GM18502 (cell line): Measurements from ENCODE around the gene FMO2.

Experiments used
- ATAC-seq: cut with Tn5 transposase; IDR thresholded peaks from one replicate; pipeline ENCODE4 v1.9.1; 2021; ENCODE audit warnings: mild to moderate bottlenecking; ENCODE audit not compliant: unreplicated experiment, poor library complexity

FMO2 gene

DNA sequence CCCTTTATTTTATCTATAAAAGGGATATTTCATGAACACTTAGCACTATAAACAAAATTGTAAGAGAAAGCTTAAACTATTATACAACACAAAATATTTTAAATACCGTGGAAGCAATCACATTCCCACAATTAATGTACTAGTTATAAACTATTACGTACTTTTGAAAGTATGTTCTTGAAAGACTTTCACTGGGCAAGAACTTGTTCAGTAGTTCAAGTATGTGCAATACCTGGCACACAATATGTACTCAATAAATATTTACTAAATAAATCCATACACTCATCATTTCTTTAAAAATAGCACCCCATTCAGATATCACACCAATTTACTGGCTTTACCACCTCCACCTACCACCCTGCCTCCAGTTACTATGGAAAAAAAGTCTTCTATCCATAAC, 12.6 kb upstream of the FMO2 start:
- ATAC-seq = no peak

- peak; percentile 59 for ATAC-seq
Measured at GRCh38 chr1:171173069-171173468, 12.0 kb upstream of the FMO2 start.

- ATAC-seq = no peak
Measured at GRCh38 chr1:171174560-171175294, 10.4 kb upstream of the FMO2 start.

- ATAC-seq = no peak
Measured at GRCh38 chr1:171177261-171177660, 7.8 kb upstream of the FMO2 start.

- no peak for ATAC-seq
Measured at GRCh38 chr1:171179318-171180227, 5.5 kb upstream of the FMO2 start.

- ATAC-seq = no peak
Measured at GRCh38 chr1:171180670-171181069, 4.4 kb upstream of the FMO2 start.

- peak; percentile 82 for ATAC-seq
Measured at GRCh38 chr1:171188388-171189266, 3.5 kb downstream of the FMO2 start.

- no peak for ATAC-seq
Measured at GRCh38 chr1:171191992-171192391, 6.9 kb downstream of the FMO2 start.

GRCh38 chr1:171195767-171196166, 10.7 kb downstream of the FMO2 start:
- ATAC-seq = no peak

DNA sequence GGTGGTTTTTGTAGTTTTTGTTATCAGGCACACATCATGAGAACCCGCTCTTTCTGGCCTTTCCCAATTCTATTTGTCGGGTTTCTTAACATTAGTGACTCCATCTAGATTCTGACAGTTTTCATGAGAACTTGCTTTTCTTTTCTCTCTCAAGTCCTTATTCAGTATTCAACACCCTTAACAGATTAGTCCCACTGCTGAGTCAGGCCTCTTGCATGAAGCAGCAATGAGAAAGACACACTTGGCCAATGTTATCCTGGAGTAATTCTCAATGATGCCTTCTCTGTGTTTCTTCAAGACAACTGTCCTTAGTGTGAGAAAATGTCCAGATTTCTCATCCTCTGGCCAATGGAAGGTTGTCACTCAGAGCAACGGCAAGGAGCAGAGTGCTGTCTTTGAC, 11.3 kb downstream of the FMO2 start:
- no peak for ATAC-seq

DNA sequence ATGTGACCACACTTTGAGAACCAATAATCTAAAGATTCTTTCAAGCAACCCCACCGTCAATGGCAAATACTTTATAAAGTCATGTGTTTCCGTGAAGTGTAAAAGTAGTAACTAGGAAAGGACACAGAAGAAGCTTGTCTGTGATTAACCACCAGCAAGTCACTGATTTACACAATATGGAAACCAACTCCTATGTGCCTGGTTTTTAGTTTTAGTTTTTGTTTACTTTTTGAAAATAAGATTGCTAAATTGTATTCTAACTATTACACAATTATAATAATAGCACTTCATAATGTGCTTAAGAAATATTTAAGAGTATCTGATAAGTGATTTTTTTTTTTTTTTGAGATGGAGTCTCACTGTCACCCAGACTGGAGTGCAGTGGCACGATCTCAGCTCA, 13.0 kb downstream of the FMO2 start:
- no peak for ATAC-seq

DNA sequence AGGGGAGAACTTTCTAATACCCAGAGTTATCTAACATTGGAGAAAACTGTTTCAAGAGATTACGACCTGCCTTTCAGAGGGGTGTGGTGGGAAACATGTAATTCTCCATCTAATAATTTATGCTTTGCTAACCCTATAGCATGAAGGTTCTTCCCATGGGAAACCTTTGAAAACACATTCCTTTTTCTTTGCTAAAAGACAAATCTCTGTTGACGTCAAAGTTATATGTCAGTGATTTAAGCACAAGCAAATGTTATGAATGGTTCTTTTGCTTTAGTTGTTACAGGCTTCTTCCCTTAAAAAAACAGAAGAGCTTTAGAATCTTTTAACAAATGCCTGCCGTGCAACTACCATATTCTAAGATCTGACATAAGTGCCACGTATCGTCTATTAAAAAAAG, 19.2 kb downstream of the FMO2 start:
- ATAC-seq = no peak

DNA sequence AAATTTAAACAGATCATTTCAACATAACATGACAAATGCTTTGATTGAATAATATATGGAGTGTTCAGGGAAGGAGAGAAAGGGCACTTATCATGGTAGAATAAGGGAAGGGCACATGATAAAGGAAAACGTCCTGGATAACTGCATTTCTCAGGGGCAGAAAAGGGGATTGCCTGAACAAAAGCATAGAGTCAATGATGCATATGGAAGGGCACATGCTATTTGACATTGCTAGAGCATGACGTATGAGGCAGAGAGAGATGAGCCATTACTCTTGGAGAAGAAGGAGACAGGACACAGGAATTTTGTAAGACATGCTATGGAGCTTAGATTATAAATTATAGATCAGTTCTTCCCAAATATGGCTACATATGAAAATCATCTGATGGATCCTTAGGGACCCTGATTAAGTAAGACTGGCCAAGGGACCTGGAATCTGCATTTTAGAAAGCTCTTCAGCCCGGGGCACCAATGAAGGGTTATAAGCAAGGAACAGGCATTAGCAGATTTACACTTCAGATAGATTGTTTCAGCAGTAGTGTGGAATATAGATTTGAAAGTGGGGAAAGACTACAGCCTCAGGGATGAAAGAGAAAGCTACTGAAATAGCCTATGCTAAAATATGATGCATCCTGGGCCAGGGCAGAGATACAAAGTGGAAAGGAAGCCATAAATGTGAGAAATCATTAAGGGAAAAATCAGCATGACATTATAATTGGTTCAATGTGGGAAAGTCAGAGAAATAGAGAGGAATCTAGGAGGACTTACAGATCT, 21.3 kb downstream of the FMO2 start:
- no peak for ATAC-seq

- no peak for ATAC-seq
Measured at GRCh38 chr1:171206978-171207355, 21.9 kb downstream of the FMO2 start.

GRCh38 chr1:171207377-171207776, 22.3 kb downstream of the FMO2 start:
- ATAC-seq = no peak

DNA sequence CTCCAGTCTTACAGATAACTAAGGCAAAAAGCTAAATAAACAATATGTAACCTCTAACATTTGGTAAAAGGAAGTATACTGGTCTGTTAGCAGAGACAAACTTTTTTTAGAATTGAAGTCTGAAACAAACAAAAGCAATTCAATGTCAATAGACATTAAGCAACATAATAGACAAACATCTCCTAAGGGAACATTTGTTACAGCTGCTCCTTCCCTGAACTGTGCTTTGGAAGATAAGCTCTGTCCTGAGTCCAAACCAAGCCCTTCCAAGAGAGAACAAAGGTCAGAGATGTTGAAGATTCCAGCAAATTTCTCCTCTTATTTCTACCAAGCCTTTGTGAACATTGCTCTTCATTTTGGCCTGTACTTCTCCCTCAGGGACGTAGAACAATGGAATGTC, 25.3 kb downstream of the FMO2 start:
- no peak for ATAC-seq

- no peak for ATAC-seq
Measured at GRCh38 chr1:171212607-171213351, 27.7 kb downstream of the FMO2 start.

GRCh38 chr1:171213559-171214454, 28.7 kb downstream of the FMO2 start:
- no peak for ATAC-seq
